HG02763 (cell line): ENCODE results near the gene CAPZA1.

Experiments
- ATAC-seq: cut with Tn5 transposase; IDR thresholded peaks from one replicate; pipeline ENCODE4 v1.9.1; 2021; ENCODE audit warnings: mild to moderate bottlenecking, moderate library complexity; ENCODE audit not compliant: unreplicated experiment

CAPZA1 gene

GRCh38 chr1:112675728-112676381 lies 56.2 kb downstream of the CAPZA1 start:
- no peak for ATAC-seq

- ATAC-seq = no peak
Measured at GRCh38 chr1:112676543-112676942, 56.9 kb downstream of the CAPZA1 start.

GRCh38 chr1:112677501-112677900 lies 57.9 kb downstream of the CAPZA1 start:
- ATAC-seq = no peak

GRCh38 chr1:112678605-112679004 lies 59.0 kb downstream of the CAPZA1 start:
- no peak for ATAC-seq

GRCh38 chr1:112685913-112686312 lies 66.3 kb downstream of the CAPZA1 start:
- no peak for ATAC-seq

GRCh38 chr1:112686417-112686816 lies 66.8 kb downstream of the CAPZA1 start:
- ATAC-seq = no peak

GRCh38 chr1:112686835-112687234 lies 67.2 kb downstream of the CAPZA1 start:
- no peak for ATAC-seq

GRCh38 chr1:112687361-112687760 lies 67.7 kb downstream of the CAPZA1 start:
- no peak for ATAC-seq

GRCh38 chr1:112687785-112688496 lies 68.3 kb downstream of the CAPZA1 start:
- no peak for ATAC-seq

- no peak for ATAC-seq
Measured at GRCh38 chr1:112688781-112689193, 69.2 kb downstream of the CAPZA1 start.

GRCh38 chr1:112689196-112689841 lies 69.7 kb downstream of the CAPZA1 start:
- no peak for ATAC-seq

- no peak for ATAC-seq
Measured at GRCh38 chr1:112689842-112690237, 70.2 kb downstream of the CAPZA1 start.

GRCh38 chr1:112692681-112693080 lies 73.0 kb downstream of the CAPZA1 start:
- ATAC-seq = no peak

GRCh38 chr1:112693821-112694220 lies 74.2 kb downstream of the CAPZA1 start:
- no peak for ATAC-seq

- no peak for ATAC-seq
Measured at GRCh38 chr1:112694363-112694929, 74.8 kb downstream of the CAPZA1 start.

- ATAC-seq = no peak
Measured at GRCh38 chr1:112695276-112695675, 75.6 kb downstream of the CAPZA1 start.

GRCh38 chr1:112696578-112697314 lies 77.1 kb downstream of the CAPZA1 start:
- no peak for ATAC-seq

- ATAC-seq = no peak
Measured at GRCh38 chr1:112697781-112698201, 78.2 kb downstream of the CAPZA1 start.

- no peak for ATAC-seq
Measured at GRCh38 chr1:112698366-112699310, 79.0 kb downstream of the CAPZA1 start.
